Fibroblast of lung (primary cell): ENCODE data around the gene BZW1. TPM values are rescaled to one million over a fixed set of nuclear protein-coding genes. Genes with fewer than 3 reads are reported as not detected.

ENCODE experiments used
- DNase-seq, 2 donors: peaks; one replicate each; pipeline versions ENCODE4 v3.0.0 to v3.0.0-alpha.2; 2010; ENCODE audit warnings: low read depth in 2 of 2
- H2AFZ ChIP-seq: 2 replicates; pipeline ENCODE4 v1.5.1; 2012; ENCODE audit warnings: low read length, control low read depth, inconsistent platforms
- H3K27ac ChIP-seq: 2 replicates; pipeline ENCODE4 v1.5.1; 2011; ENCODE audit warnings: low read length, control low read depth; ENCODE audit not compliant: insufficient read depth
- H3K27me3 ChIP-seq: 2 replicates; pipeline ENCODE4 v1.5.1; 2011; ENCODE audit warnings: mild to moderate bottlenecking, low read length; ENCODE audit not compliant: control insufficient read depth, insufficient read depth
- H3K36me3 ChIP-seq: 2 replicates; pipeline ENCODE4 v1.5.1; 2011; ENCODE audit warnings: low read length; ENCODE audit not compliant: control insufficient read depth, insufficient read depth
- H3K4me1 ChIP-seq: 2 replicates; pipeline ENCODE4 v1.5.1; 2011; ENCODE audit warnings: low read length; ENCODE audit not compliant: control insufficient read depth, insufficient read depth; ENCODE audit errors: extremely low read depth
- H3K4me2 ChIP-seq: 2 replicates; pipeline ENCODE4 v1.5.1; 2011; ENCODE audit warnings: low read length, control low read depth; ENCODE audit not compliant: insufficient read depth; ENCODE audit errors: extremely low read depth
- H3K4me3 ChIP-seq, 4 experiments: fragments of 200-600 bp in 1 of 4; sonication (generic) in 1 of 4; replicated peaks in 1 of 4; 2 replicates each; pipeline ENCODE4 v1.5.1; 2011 to 2016; ENCODE audit warnings: low read length in 4 of 4, low read depth in 3 of 4, mild to moderate bottlenecking in 3 of 4, control low read depth in 2 of 4, inconsistent platforms in 1 of 4, mixed read lengths in 1 of 4; ENCODE audit not compliant: insufficient read depth in 1 of 4; ENCODE audit errors: control extremely low read depth in 1 of 4
- H3K79me2 ChIP-seq: 2 replicates; pipeline ENCODE4 v1.5.1; 2012; ENCODE audit warnings: mild to moderate bottlenecking, low read length, inconsistent platforms; ENCODE audit not compliant: control insufficient read depth, insufficient read depth
- H3K9ac ChIP-seq: 2 replicates; pipeline ENCODE4 v1.5.1; 2011; ENCODE audit warnings: mild to moderate bottlenecking, low read length, control low read depth; ENCODE audit not compliant: insufficient read depth
- H3K9me3 ChIP-seq: 2 replicates; pipeline ENCODE4 v1.5.1; 2012; ENCODE audit warnings: low read depth, low read length; ENCODE audit not compliant: control insufficient read depth, insufficient read depth
- H4K20me1 ChIP-seq: 2 replicates; pipeline ENCODE4 v1.5.1; 2011; ENCODE audit warnings: low read length; ENCODE audit not compliant: control insufficient read depth, insufficient read depth; ENCODE audit errors: extremely low read depth
- CTCF ChIP-seq, 2 donors: IDR thresholded peaks in 1 of 2; conservative IDR thresholded peaks in 1 of 2; 1 replicate in 1 of 2; 2 replicates in 1 of 2; pipeline ENCODE4 v1.5.1; 2011 to 2012; ENCODE audit warnings: low read length in 2 of 2, control low read depth in 1 of 2, inconsistent platforms in 1 of 2, low read depth in 1 of 2, mild to moderate bottlenecking in 1 of 2
- EZH2 ChIP-seq: IDR thresholded peaks from 2 replicates; pipeline ENCODE4 v1.5.1; 2012; ENCODE audit warnings: low read length, control low read depth, mild to moderate bottlenecking; ENCODE audit errors: missing control alignments
- polyA plus RNA-seq, 2 donors: library from polyadenylated mRNA; depleted of rRNA in 1 of 2; stranded (reverse) in 1 of 2; unstranded in 1 of 2; fragments of >200 nt; gene quantifications; 2 replicates each; pipeline ENCODE4 v1.2.1, GENCODE V29; 2011 to 2012; ENCODE audit warnings: missing spikeins in 1 of 2
- total RNA-seq: library from RNA; depleted of rRNA; stranded (reverse); fragments of >200 nt; gene quantifications from 2 replicates; pipeline ENCODE4 v1.2.1, GENCODE V29; 2014

Gene BZW1
- total and polyA plus RNA-seq, 2 donors (not counting 1 experiment from before 2014, with no cell fraction given), result 325 to 425 TPM

GRCh38 chr2:200796561-200796960, 15.1 kb upstream of the BZW1 start:
- no peaks in the 10 kb centered on the region for H3K79me2 ChIP-seq
- no peak overlapping the region for H3K27ac ChIP-seq
- no peaks in the 10 kb centered on the region for H4K20me1 ChIP-seq
- TF ChIP-seq EZH2 (no peak), CTCF (conservative IDR thresholded peaks at IDR 0.05 in 1 of 2, IDR thresholded peaks at IDR 0.05 in 1 of 2; ENCODE audit: low read depth in 1 of 2, low read length in 2 of 2) (no peak)
- no peaks in the 10 kb centered on the region for H3K27me3 ChIP-seq
- no peak overlapping the region for H3K9ac ChIP-seq
- H3K4me2 ChIP-seq, result no peak overlapping the region
- H3K4me1 ChIP-seq, result no peaks in the 10 kb centered on the region
- H3K9me3 ChIP-seq, result no peaks in the 10 kb centered on the region
- no peak overlapping the region for H3K4me3 ChIP-seq
- no peak overlapping the region for H2AFZ ChIP-seq
- no peak for DNase-seq
- no peaks in the 10 kb centered on the region for H3K36me3 ChIP-seq

- TF ChIP-seq EZH2 (no peak), CTCF (conservative IDR thresholded peaks at IDR 0.05 in 1 of 2, IDR thresholded peaks at IDR 0.05 in 1 of 2; ENCODE audit: low read depth in 1 of 2, low read length in 2 of 2) (no peak)
- H3K27me3 ChIP-seq, result no peaks in the 10 kb centered on the region
- no peak overlapping the region for H3K4me2 ChIP-seq
- H4K20me1 ChIP-seq, result no peaks in the 10 kb centered on the region
- H2AFZ ChIP-seq, result no peak overlapping the region
- no peak overlapping the region for H3K27ac ChIP-seq
- H3K36me3 ChIP-seq, result no peaks in the 10 kb centered on the region
- H3K9ac ChIP-seq, result no peak overlapping the region
- H3K4me1 ChIP-seq, result no peaks in the 10 kb centered on the region
- H3K79me2 ChIP-seq, result no peaks in the 10 kb centered on the region
- H3K4me3 ChIP-seq, result no peak overlapping the region
- H3K9me3 ChIP-seq, result no peaks in the 10 kb centered on the region
- peak in 1 of 2 donors; percentile 62 for DNase-seq
Observed at GRCh38 chr2:200797242-200797770, 14.4 kb upstream of the BZW1 start.

- H3K4me2 ChIP-seq, result no peak overlapping the region
- no peaks in the 10 kb centered on the region for H3K9me3 ChIP-seq
- no peak overlapping the region for H3K9ac ChIP-seq
- H3K36me3 ChIP-seq, result no peaks in the 10 kb centered on the region
- H3K4me3 ChIP-seq, result no peak overlapping the region
- H3K79me2 ChIP-seq, result no peaks in the 10 kb centered on the region
- H3K27me3 ChIP-seq, result no peaks in the 10 kb centered on the region
- no peak overlapping the region for H2AFZ ChIP-seq
- TF ChIP-seq CTCF (conservative IDR thresholded peaks at IDR 0.05 in 1 of 2, IDR thresholded peaks at IDR 0.05 in 1 of 2; ENCODE audit: low read depth in 1 of 2, low read length in 2 of 2) (no peak), EZH2 (no peak)
- no peak overlapping the region for H3K27ac ChIP-seq
- no peaks in the 10 kb centered on the region for H3K4me1 ChIP-seq
- DNase-seq, result no peak
- no peaks in the 10 kb centered on the region for H4K20me1 ChIP-seq
Observed at GRCh38 chr2:200798514-200798913, 13.2 kb upstream of the BZW1 start.
